Measurements from ENCODE around the gene MMS19. TPM values are rescaled to one million over a fixed set of nuclear protein-coding genes. Genes with fewer than 3 reads are reported as not detected.
"Not testable (repeated sequence)": the region's sequence is repeated elsewhere in the genome, so short reads cannot be mapped to it uniquely, and the experiment has no call there.

Gene MMS19
- total RNA-seq, 2 experiments from 2014 or later: 84.7 to 86.8 TPM

DNA sequence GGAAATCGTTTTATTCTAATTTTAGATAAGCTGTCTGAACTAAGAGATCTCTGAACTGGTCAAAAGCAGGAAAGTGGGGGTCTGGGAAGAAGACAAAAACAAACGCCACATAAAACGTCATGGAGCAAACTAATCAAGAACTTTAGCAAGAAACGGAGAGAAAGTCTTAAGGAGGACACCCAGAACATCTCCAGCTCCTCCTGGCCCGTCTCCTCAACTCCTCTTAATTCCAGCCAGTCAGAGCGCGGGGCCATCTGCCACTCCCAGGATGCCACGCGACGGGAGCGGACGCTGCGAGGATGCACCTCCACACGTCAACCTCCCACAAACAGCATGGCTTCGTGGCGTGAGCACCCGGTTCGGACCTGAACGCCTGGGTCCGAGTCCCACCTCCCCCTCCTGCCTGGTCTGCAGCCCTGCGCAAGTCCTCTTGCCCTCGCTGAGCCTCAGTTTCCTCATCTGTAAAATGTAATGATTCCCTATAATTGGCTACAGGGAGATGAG, 598 bp downstream of the MMS19 start:
- Mint-ChIP-seq H3K4me3 (peak overlapping the region; percentile 98), H3K27me3 (peaks cover 23% of the 10 kb centered on the region), H3K27ac (peak overlapping the region; percentile 97), H3K9me3 (no peaks in the 10 kb centered on the region), H3K4me1 (ENCODE audit: low read depth) (peaks cover 33% of the 10 kb centered on the region), H3K36me3 (peaks cover 8% of the 10 kb centered on the region)
- intact Hi-C loops (cut with micrococcal nuclease): loop anchor here (1.0 to 5.0 kb wide), 8 partner anchors 35 to 190 kb away; partner anchors contain the start of genes AVPI1, EXOSC1, PI4K2A and RRP12
- CTCF ChIA-PET: interaction anchor here (1.0 kb wide), 1 partner anchor 33 kb away, joined by 3 read pairs; no protein-coding TSS in a partner anchor
- DNase-seq: peak; percentile 91
- POLR2A ChIA-PET: interaction anchor here (0.6 to 1.1 kb wide), 6 partner anchors 41 to 164 kb away, joined by 3 to 7 read pairs (median 4); partner anchors contain the start of gene RRP12

- ChIA-PET CTCF (interaction anchor here (0.6 to 2.9 kb wide), 2 partner anchors 29 to 59 kb away, joined by 3 to 12 read pairs; no protein-coding TSS in a partner anchor), POLR2A (interaction anchor here (1.1 to 1.5 kb wide), 2 partner anchors 15 to 20 kb away, joined by 3 to 4 read pairs; no protein-coding TSS in a partner anchor)
- Mint-ChIP-seq H3K9me3 (no peaks in the 10 kb centered on the region), H3K27me3 (peaks cover 5% of the 10 kb centered on the region), H3K27ac (peak overlapping the region; percentile 77), H3K4me1 (ENCODE audit: low read depth) (peaks cover 43% of the 10 kb centered on the region), H3K36me3 (peaks cover 8% of the 10 kb centered on the region), H3K4me3 (peak overlapping the region; percentile 9)
- intact Hi-C loops (cut with micrococcal nuclease): loop anchor here (5.0 kb wide), 1 partner anchor 33 kb away; no protein-coding TSS in a partner anchor
- DNase-seq: no peak
These were observed 3.2 kb downstream of the MMS19 start for GRCh38 chr10:97494863-97495506.

- Mint-ChIP-seq H3K4me3 (no peak overlapping the region), H3K27ac (no peak overlapping the region), H3K36me3 (peaks cover 8% of the 10 kb centered on the region), H3K9me3 (no peaks in the 10 kb centered on the region), H3K4me1 (ENCODE audit: low read depth) (peaks cover 46% of the 10 kb centered on the region), H3K27me3 (no peaks in the 10 kb centered on the region)
- intact Hi-C loops (cut with micrococcal nuclease): no loop called here
- DNase-seq: no peak
- ChIA-PET CTCF (interaction anchor here (2.9 kb wide), 1 partner anchor 59 kb away, joined by 12 read pairs; no protein-coding TSS in a partner anchor), POLR2A (interaction anchor here (1.1 kb wide), 1 partner anchor 14 kb away, joined by 3 read pairs; no protein-coding TSS in a partner anchor)
These were observed 4.1 kb downstream of the MMS19 start for GRCh38 chr10:97494151-97494550.

- Mint-ChIP-seq H3K27me3 (no peaks in the 10 kb centered on the region), H3K4me3 (no peak overlapping the region), H3K4me1 (ENCODE audit: low read depth) (peaks cover 40% of the 10 kb centered on the region), H3K36me3 (peaks cover 6% of the 10 kb centered on the region), H3K27ac (no peak overlapping the region), H3K9me3 (no peaks in the 10 kb centered on the region)
- POLR2A ChIA-PET: no interaction called here
- intact Hi-C loops (cut with micrococcal nuclease): no loop called here
- no peak for DNase-seq
- CTCF ChIA-PET: no interaction called here
These were observed 7.6 kb downstream of the MMS19 start for GRCh38 chr10:97490592-97490991.

DNA sequence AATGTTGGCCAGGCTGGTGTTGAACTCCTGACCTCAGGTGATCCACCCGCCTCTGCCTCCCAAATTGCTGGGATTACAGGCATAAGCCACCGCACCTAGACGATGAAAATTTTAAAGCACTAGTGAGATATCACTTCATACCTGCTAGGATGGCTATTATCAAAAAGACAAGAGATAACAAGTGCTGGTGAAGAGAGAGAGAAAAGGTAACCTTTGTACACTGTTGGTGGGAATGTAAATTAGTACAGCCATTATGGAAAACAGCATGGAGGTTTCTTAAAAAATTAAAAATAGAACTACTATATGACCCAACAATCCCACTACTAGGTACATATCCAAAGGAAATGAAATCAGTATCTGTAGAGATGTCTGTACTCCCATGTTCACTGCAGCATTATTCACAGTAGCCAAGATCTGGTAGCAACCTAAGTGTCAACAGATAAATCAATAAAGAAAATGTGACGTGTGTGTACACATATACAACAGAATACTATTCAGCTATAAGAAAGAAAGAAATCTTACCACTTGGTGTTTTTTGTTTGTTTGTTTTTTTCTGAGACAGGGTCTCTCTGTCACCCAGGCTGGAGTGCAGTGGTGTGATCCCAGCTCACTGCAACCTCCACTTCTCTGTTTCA, 12.5 kb downstream of the MMS19 start:
- ChIA-PET POLR2A (no interaction called here), CTCF (interaction anchor here (1.5 kb wide), 1 partner anchor 30 kb away, joined by 3 read pairs; no protein-coding TSS in a partner anchor)
- Mint-ChIP-seq H3K4me3 (no peak overlapping the region), H3K27me3 (no peaks in the 10 kb centered on the region), H3K4me1 (ENCODE audit: low read depth) (peaks cover 23% of the 10 kb centered on the region), H3K27ac (no peak overlapping the region), H3K36me3 (peaks cover 7% of the 10 kb centered on the region), H3K9me3 (no peaks in the 10 kb centered on the region)
- no peak for DNase-seq
- intact Hi-C loops (cut with micrococcal nuclease): no loop called here

- intact Hi-C loops (cut with micrococcal nuclease): no loop called here
- DNase-seq: no peak
- H3K27ac Mint-ChIP-seq: no peak overlapping the region
- H3K4me3 Mint-ChIP-seq: no peak overlapping the region
- H3K36me3 Mint-ChIP-seq: peaks cover 16% of the 10 kb centered on the region
- CTCF ChIA-PET: interaction anchor here (1.1 kb wide), 1 partner anchor 52 kb away, joined by 3 read pairs; no protein-coding TSS in a partner anchor
- H3K4me1 Mint-ChIP-seq (ENCODE audit: low read depth): peaks cover 13% of the 10 kb centered on the region
- POLR2A ChIA-PET: interaction anchor here (1.5 kb wide), 1 partner anchor 16 kb away, joined by 4 read pairs; no protein-coding TSS in a partner anchor
- no peaks in the 10 kb centered on the region for H3K9me3 Mint-ChIP-seq
- no peaks in the 10 kb centered on the region for H3K27me3 Mint-ChIP-seq
These were observed 14.3 kb downstream of the MMS19 start for GRCh38 chr10:97483921-97484320.

- CTCF ChIA-PET: interaction anchor here (0.9 kb wide), 1 partner anchor 69 kb away, joined by 3 read pairs; no protein-coding TSS in a partner anchor
- Mint-ChIP-seq H3K4me3 (no peak overlapping the region), H3K4me1 (ENCODE audit: low read depth) (peaks cover 13% of the 10 kb centered on the region), H3K9me3 (no peaks in the 10 kb centered on the region), H3K36me3 (peaks cover 16% of the 10 kb centered on the region), H3K27me3 (no peaks in the 10 kb centered on the region), H3K27ac (no peak overlapping the region)
- intact Hi-C loops (cut with micrococcal nuclease): no loop called here
- no peak for DNase-seq
- POLR2A ChIA-PET: no interaction called here
These were observed 14.7 kb downstream of the MMS19 start for GRCh38 chr10:97483506-97483905.

DNA sequence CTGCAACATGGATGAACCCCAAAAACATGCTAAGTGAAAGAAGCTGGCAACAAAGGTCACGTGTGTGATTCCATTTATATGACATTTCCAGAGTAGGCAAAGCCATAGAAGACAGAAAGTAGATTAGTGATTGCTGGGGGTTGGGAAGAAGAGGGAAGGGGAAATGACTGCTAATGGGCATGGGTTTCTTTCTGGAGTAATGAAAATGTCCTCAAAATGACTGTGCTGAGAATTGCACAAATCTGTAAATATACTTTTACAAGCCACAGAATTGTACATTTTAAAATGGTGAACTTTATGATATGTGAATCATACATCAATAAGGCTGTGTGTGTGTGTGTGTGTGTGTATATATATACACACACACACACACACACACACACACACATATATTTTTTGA, 15.8 kb downstream of the MMS19 start:
- no peak for DNase-seq
- Mint-ChIP-seq H3K4me3 (no peak overlapping the region), H3K27ac (no peak overlapping the region), H3K9me3 (no peaks in the 10 kb centered on the region), H3K36me3 (peaks cover 25% of the 10 kb centered on the region), H3K4me1 (ENCODE audit: low read depth) (peaks cover 11% of the 10 kb centered on the region), H3K27me3 (no peaks in the 10 kb centered on the region)
- intact Hi-C loops (cut with micrococcal nuclease): no loop called here
- CTCF ChIA-PET: interaction anchor here (0.9 kb wide), 1 partner anchor 70 kb away, joined by 3 read pairs; no protein-coding TSS in a partner anchor
- POLR2A ChIA-PET: no interaction called here

DNA sequence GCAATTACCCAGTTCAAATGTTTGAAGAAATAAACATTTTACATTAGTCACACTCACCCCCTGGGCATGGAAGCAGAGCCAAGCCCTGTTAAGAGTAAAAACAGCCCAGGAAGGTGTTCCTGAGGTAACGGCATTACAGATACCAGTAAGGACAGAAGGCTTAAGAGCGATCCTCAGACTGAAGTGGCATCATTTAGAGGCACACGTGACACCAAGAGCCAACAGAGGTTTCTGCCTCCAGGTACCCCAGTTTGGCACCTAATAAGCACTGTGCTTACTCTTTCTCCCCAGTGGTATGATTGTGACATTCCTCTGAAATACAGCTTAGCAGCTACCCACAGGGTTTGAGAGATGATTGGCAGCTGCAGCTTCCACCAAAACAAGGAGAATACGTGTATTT, 17.2 kb downstream of the MMS19 start:
- intact Hi-C loops (cut with micrococcal nuclease): no loop called here
- Mint-ChIP-seq H3K4me3 (no peak overlapping the region), H3K9me3 (no peaks in the 10 kb centered on the region), H3K4me1 (ENCODE audit: low read depth) (peaks cover 7% of the 10 kb centered on the region), H3K27me3 (no peaks in the 10 kb centered on the region), H3K36me3 (peaks cover 37% of the 10 kb centered on the region), H3K27ac (no peak overlapping the region)
- DNase-seq: no peak
- ChIA-PET POLR2A (no interaction called here), CTCF (interaction anchor here (0.6 kb wide), 1 partner anchor 17 kb away, joined by 8 read pairs; no protein-coding TSS in a partner anchor)

DNA sequence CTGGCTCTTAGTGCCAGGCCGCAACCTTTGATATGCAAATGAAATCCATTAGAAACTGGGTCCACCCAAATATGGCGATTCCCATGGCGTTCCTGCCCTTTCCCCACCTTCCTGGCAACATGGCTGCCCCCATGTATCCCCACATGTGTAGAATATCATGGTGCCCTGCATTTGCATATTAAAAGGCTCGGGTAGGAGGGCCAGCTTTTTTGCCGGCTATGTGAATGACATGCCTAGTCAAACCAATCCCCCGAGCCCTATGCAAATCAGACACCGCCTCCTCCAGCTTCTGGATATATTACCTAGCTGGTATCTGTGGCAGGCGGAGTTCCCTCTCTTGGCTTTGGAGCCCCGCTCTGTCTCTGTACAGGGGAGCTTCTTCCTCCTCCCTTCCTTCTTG, 18.3 kb downstream of the MMS19 start:
- Mint-ChIP-seq H3K36me3 (peaks cover 46% of the 10 kb centered on the region), H3K4me1 (ENCODE audit: low read depth) (peaks cover 3% of the 10 kb centered on the region), H3K27ac (no peak overlapping the region), H3K27me3 (no peaks in the 10 kb centered on the region), H3K9me3 (no peaks in the 10 kb centered on the region), H3K4me3 (no peak overlapping the region)
- ChIA-PET CTCF (no interaction called here), POLR2A (interaction anchor here (0.8 kb wide), 1 partner anchor 15 kb away, joined by 3 read pairs; no protein-coding TSS in a partner anchor)
- intact Hi-C loops (cut with micrococcal nuclease): no loop called here
- no peak for DNase-seq

- H3K4me3 Mint-ChIP-seq; H3K4me1 Mint-ChIP-seq (ENCODE audit: low read depth); DNase-seq; intact Hi-C loops (cut with micrococcal nuclease); CTCF ChIA-PET; H3K27me3 Mint-ChIP-seq; POLR2A ChIA-PET; H3K9me3 Mint-ChIP-seq; H3K27ac Mint-ChIP-seq: not testable (repeated sequence)
- peaks cover 50% of the 10 kb centered on the region for H3K36me3 Mint-ChIP-seq
These were observed 18.8 kb downstream of the MMS19 start for GRCh38 chr10:97479410-97479809.

All from activated CD4-positive, alpha-beta memory T cell treated with anti-CD3 and anti-CD28 coated beads for 36 hours (primary cell).